ENCODE results near the gene USP3. TPM values are rescaled to one million over a fixed set of nuclear protein-coding genes. Genes with fewer than 3 reads are reported as not detected.

Gene USP3
- total and polyA plus RNA-seq, 7 donors, result 9.4 to 13.6 (median 10.9) TPM

- H3K36me3 ChIP-seq (ENCODE audit: insufficient read depth in 1 of 2, low read depth in 1 of 2), result peaks cover 2 to 72% of the 10 kb centered on the region in 2 donors
These were observed 69.1 kb downstream of the USP3 start for GRCh38 chr15:63573533-63573932.

GRCh38 chr15:63575312-63575711 lies 70.9 kb downstream of the USP3 start:
- Histone ChIP-seq H3K36me3 (ENCODE audit: insufficient read depth in 1 of 2, low read depth in 1 of 2) (peaks cover 2 to 70% of the 10 kb centered on the region in 2 donors), H3K4me1 (no peaks in the 10 kb centered on the region), H3K4me3 (no peak overlapping the region), H3K9me3 (no peaks in the 10 kb centered on the region), H3K27me3 (ENCODE audit: insufficient read depth in 3 of 3, low read length in 2 of 3) (no peaks in the 10 kb centered on the region), H3K27ac (no peak overlapping the region)
- no peak for DNase-seq
- ATAC-seq, result no peak
- 40 to 60% (median 48%) methylated on average over 1 of the region's 1 CpG for WGBS, 3 donors
- no peak for TF ChIP-seq CTCF (IDR thresholded peaks at IDR 0.05)
- intact Hi-C loops (cut with DNase I), result no loop called here

More at GRCh38 chr15:63573533-63573932, 69.1 kb downstream of the USP3 start:
- Histone ChIP-seq H3K9me3 (no peaks in the 10 kb centered on the region), H3K4me3 (no peak overlapping the region), H3K27me3 (ENCODE audit: insufficient read depth in 3 of 3, low read length in 2 of 3) (no peaks in the 10 kb centered on the region), H3K27ac (no peak overlapping the region), H3K4me1 (no peaks in the 10 kb centered on the region)
- DNase-seq (no peak), ATAC-seq (no peak)
- intact Hi-C loops (cut with DNase I), result no loop called here
- TF ChIP-seq CTCF (IDR thresholded peaks at IDR 0.05), result no peak

- peaks cover 2 to 63% of the 10 kb centered on the region in 2 donors for H3K36me3 ChIP-seq (ENCODE audit: insufficient read depth in 1 of 2, low read depth in 1 of 2)
- intact Hi-C loops (cut with DNase I), result no loop called here
These were observed 72.0 kb downstream of the USP3 start for GRCh38 chr15:63576441-63576840.

GRCh38 chr15:63582179-63582578 lies 77.8 kb downstream of the USP3 start:
- H3K36me3 ChIP-seq (ENCODE audit: insufficient read depth in 1 of 2, low read depth in 1 of 2), result peaks cover 0 to 56% of the 10 kb centered on the region in 2 donors
- TF ChIP-seq CTCF (IDR thresholded peaks at IDR 0.05), result no peak

More at GRCh38 chr15:63576441-63576840, 72.0 kb downstream of the USP3 start:
- H3K4me1 ChIP-seq, result no peaks in the 10 kb centered on the region
- no peaks in the 10 kb centered on the region for H3K27me3 ChIP-seq (ENCODE audit: insufficient read depth in 3 of 3, low read length in 2 of 3)
- ATAC-seq (no peak), DNase-seq (no peak)
- no peak overlapping the region for H3K4me3 ChIP-seq
- no peak for TF ChIP-seq CTCF (IDR thresholded peaks at IDR 0.05)
- WGBS, 3 donors, result 69 to 75% (median 70%) methylated on average over 6 of the region's 6 CpGs
- H3K9me3 ChIP-seq, result no peaks in the 10 kb centered on the region
- H3K27ac ChIP-seq, result no peak overlapping the region

GRCh38 chr15:63582718-63583426 lies 78.5 kb downstream of the USP3 start:
- 64 to 67% (median 67%) methylated on average over 2 of the region's 2 CpGs for WGBS, 3 donors
- Histone ChIP-seq H3K27ac (no peak overlapping the region), H3K9me3 (peaks cover 4% of the 10 kb centered on the region), H3K27me3 (ENCODE audit: insufficient read depth in 3 of 3, low read length in 2 of 3) (no peaks in the 10 kb centered on the region), H3K4me3 (no peak overlapping the region), H3K36me3 (ENCODE audit: insufficient read depth in 1 of 2, low read depth in 1 of 2) (peaks cover 0 to 63% of the 10 kb centered on the region in 2 donors), H3K4me1 (no peaks in the 10 kb centered on the region)
- TF ChIP-seq CTCF (IDR thresholded peaks at IDR 0.05), result no peak
- ATAC-seq, result peak in 2 of 4 donors; percentile 34 to 51
- no peak for DNase-seq
- intact Hi-C loops (cut with DNase I), result no loop called here

More at GRCh38 chr15:63582179-63582578, 77.8 kb downstream of the USP3 start:
- ATAC-seq (no peak), DNase-seq (no peak)
- Histone ChIP-seq H3K27me3 (ENCODE audit: insufficient read depth in 3 of 3, low read length in 2 of 3) (no peaks in the 10 kb centered on the region), H3K4me3 (no peak overlapping the region), H3K4me1 (no peaks in the 10 kb centered on the region), H3K9me3 (peaks cover 4% of the 10 kb centered on the region), H3K27ac (no peak overlapping the region)
- intact Hi-C loops (cut with DNase I), result no loop called here

Measured in psoas muscle (tissue), 8 donors.